Measurements from ENCODE around the gene MYO9B.
A peak's percentile ranks its signal among the peaks of the same experiment; 100 is the strongest.

Gene MYO9B

GRCh38 chr19:17259934-17260333 lies 184.4 kb downstream of the MYO9B start:
- in situ Hi-C loops (cut with MboI; ENCODE audit: low pct_unique_long_range_greater_than_20kb, low sequenced_read_pairs, unreplicated experiment): no loop called here
- DNase-seq (ENCODE audit: low spot score): no peak

GRCh38 chr19:17260842-17261325 lies 185.3 kb downstream of the MYO9B start:
- in situ Hi-C loops (cut with MboI; ENCODE audit: low pct_unique_long_range_greater_than_20kb, low sequenced_read_pairs, unreplicated experiment): no loop called here

More at GRCh38 chr19:17259934-17260333, 184.4 kb downstream of the MYO9B start:
- TF ChIP-seq CTCF (IDR thresholded peaks at IDR 0.05; ENCODE audit: extremely low read depth, insufficient read depth, missing control alignments): no peak

GRCh38 chr19:17262557-17262956 lies 187.0 kb downstream of the MYO9B start:
- no peak for DNase-seq (ENCODE audit: low spot score)
- no peak for TF ChIP-seq CTCF (IDR thresholded peaks at IDR 0.05; ENCODE audit: extremely low read depth, insufficient read depth, missing control alignments)
- in situ Hi-C loops (cut with MboI; ENCODE audit: low pct_unique_long_range_greater_than_20kb, low sequenced_read_pairs, unreplicated experiment): no loop called here

More at GRCh38 chr19:17260842-17261325, 185.3 kb downstream of the MYO9B start:
- DNase-seq (ENCODE audit: low spot score): peak; percentile 95
- peak; percentile 97 for TF ChIP-seq CTCF (IDR thresholded peaks at IDR 0.05; ENCODE audit: extremely low read depth, insufficient read depth, missing control alignments)
